ENCODE data around the gene NR1H3. TPM values are rescaled to one million over a fixed set of nuclear protein-coding genes. Genes with fewer than 3 reads are reported as not detected.

NR1H3 gene
- total and polyA plus RNA-seq, 2 donors from 2014 or later = 27.9 to 73.8 TPM

- Histone ChIP-seq H3K27ac (ENCODE audit: low read depth in 2 of 2, low read length in 2 of 2) (peak within 1 kb of the TSS; percentile 87 to 91), H3K36me3 (ENCODE audit: control insufficient read depth in 2 of 3, insufficient read depth in 3 of 3, low read length in 3 of 3) (peaks cover 5 to 15% (median 12%) of the 10 kb centered on the region in 3 donors), H3K4me1 (ENCODE audit: control insufficient read depth in 2 of 3, insufficient read depth in 2 of 3, low read depth in 1 of 3, low read length in 3 of 3) (peaks cover 2 to 26% (median 14%) of the 10 kb centered on the region in 3 donors), H3K4me3 (ENCODE audit: low read length in 3 of 3) (peak within 1 kb of the TSS; percentile 88 to 98 (median 96)), H3K9ac (ENCODE audit: low read length in 3 of 3) (peak within 1 kb of the TSS; percentile 65 to 94 (median 78)), H3K27me3 (ENCODE audit: control insufficient read depth, insufficient read depth, low read length) (no peaks in the 10 kb centered on the region), H3K9me3 (ENCODE audit: control insufficient read depth in 2 of 3, insufficient read depth in 1 of 3, low read length in 3 of 3) (no peaks in the 10 kb centered on the region)
- FAIRE-seq = no peak
- DNase-seq = peak; percentile 92 to 95 (median 94)
- TF ChIP-seq CTCF (IDR thresholded peaks at IDR 0.05; ENCODE audit: borderline replicate concordance, extremely low read depth, insufficient read depth) = peak; percentile 15
- intact Hi-C loops (cut with DNase I) = no loop called here
These were observed 9.0 kb upstream of the NR1H3 start, which contains the start of gene ACP2 for GRCh38 chr11:47248664-47249377. Gene ACP2 (minus strand): TSS chr11:47248814. CDS start chr11:47248789, 25 bp downstream.

- H3K27ac ChIP-seq (ENCODE audit: low read depth in 2 of 2, low read length in 2 of 2) = peak overlapping the region; percentile 87 to 91
- no peak for TF ChIP-seq CTCF (IDR thresholded peaks at IDR 0.05; ENCODE audit: borderline replicate concordance, extremely low read depth, insufficient read depth)
- FAIRE-seq (no peak), DNase-seq (no peak)
- no peaks in the 10 kb centered on the region for H3K9me3 ChIP-seq (ENCODE audit: control insufficient read depth in 2 of 3, insufficient read depth in 1 of 3, low read length in 3 of 3)
- peak overlapping the region; percentile 88 to 98 (median 96) for H3K4me3 ChIP-seq (ENCODE audit: low read length in 3 of 3)
- peaks cover 2 to 32% (median 19%) of the 10 kb centered on the region in 3 donors for H3K4me1 ChIP-seq (ENCODE audit: control insufficient read depth in 2 of 3, insufficient read depth in 2 of 3, low read depth in 1 of 3, low read length in 3 of 3)
- intact Hi-C loops (cut with DNase I) = no loop called here
- H3K27me3 ChIP-seq (ENCODE audit: control insufficient read depth, insufficient read depth, low read length) = no peaks in the 10 kb centered on the region
- H3K9ac ChIP-seq (ENCODE audit: low read length in 3 of 3) = peak overlapping the region; percentile 65 to 94 (median 78)
- H3K36me3 ChIP-seq (ENCODE audit: control insufficient read depth in 2 of 3, insufficient read depth in 3 of 3, low read length in 3 of 3) = peaks cover 5 to 15% (median 12%) of the 10 kb centered on the region in 3 donors
These were observed 8.4 kb upstream of the NR1H3 start for GRCh38 chr11:47249378-47249715.

- no peak overlapping the region for H3K4me3 ChIP-seq (ENCODE audit: low read length in 3 of 3)
- DNase-seq = no peak
- H3K4me1 ChIP-seq (ENCODE audit: control insufficient read depth in 2 of 3, insufficient read depth in 2 of 3, low read depth in 1 of 3, low read length in 3 of 3) = peaks cover 5 to 35% (median 27%) of the 10 kb centered on the region in 3 donors
- H3K27me3 ChIP-seq (ENCODE audit: control insufficient read depth, insufficient read depth, low read length) = no peaks in the 10 kb centered on the region
- intact Hi-C loops (cut with DNase I) = no loop called here
- H3K27ac ChIP-seq (ENCODE audit: low read depth in 2 of 2, low read length in 2 of 2) = no peak overlapping the region
- no peaks in the 10 kb centered on the region for H3K9me3 ChIP-seq (ENCODE audit: control insufficient read depth in 2 of 3, insufficient read depth in 1 of 3, low read length in 3 of 3)
- TF ChIP-seq CTCF (IDR thresholded peaks at IDR 0.05; ENCODE audit: borderline replicate concordance, extremely low read depth, insufficient read depth) = no peak
- H3K36me3 ChIP-seq (ENCODE audit: control insufficient read depth in 2 of 3, insufficient read depth in 3 of 3, low read length in 3 of 3) = peaks cover 0 to 2% (median 0%) of the 10 kb centered on the region in 3 donors
- no peak for FAIRE-seq
- no peak overlapping the region for H3K9ac ChIP-seq (ENCODE audit: low read length in 3 of 3)
These were observed 6.0 kb upstream of the NR1H3 start for GRCh38 chr11:47251751-47252150.
